CD4-positive, alpha-beta T cell (primary cell): ENCODE measurements around the gene NAT9. TPM values are rescaled to one million over a fixed set of nuclear protein-coding genes. Genes with fewer than 3 reads are reported as not detected.

Source experiments
- ATAC-seq: fragments of 200-7000 bp; cut with Tn5 transposase; one replicate; pipeline ENCODE4 v1.10.0; 2022; ENCODE audit warnings: mild to moderate bottlenecking; ENCODE audit not compliant: poor library complexity
- CTCF ChIA-PET: fragments of 350-600 bp; sonication (Branson Sonifier 250); formaldehyde crosslinking; loops from one replicate; lab custom pipeline; 2021; ENCODE audit warnings: antibody characterized with exemption, inconsistent platforms; lab: Charles Lee
- POLR2A ChIA-PET: fragments of 350-600 bp; sonication (Branson Sonifier 250); formaldehyde crosslinking; loops from one replicate; lab custom pipeline; 2021; ENCODE audit warnings: antibody characterized with exemption, inconsistent platforms; lab: Charles Lee
- DNase-seq, 14 experiments: peaks; one replicate each; pipeline ENCODE4 v3.0.0-alpha.2; 2013 to 2020; ENCODE audit warnings: mixed read lengths in 2 of 14
- H3K27ac ChIP-seq, 2 donors: one replicate each; pipeline versions ENCODE4 v1.5.1 to v1.7.0; 2013; ENCODE audit warnings: low read length in 2 of 2, low read depth in 1 of 2, mild to moderate bottlenecking in 1 of 2
- H3K27me3 ChIP-seq, 2 experiments: 1 replicate in 1 of 2; 2 replicates in 1 of 2; pipeline versions ENCODE4 v1.6.1 to v1.7.0; 2013; ENCODE audit warnings: low read length in 2 of 2, control low read depth in 1 of 2, mild to moderate bottlenecking in 1 of 2, moderate library complexity in 1 of 2; ENCODE audit not compliant: insufficient read depth in 2 of 2, control insufficient read depth in 1 of 2
- H3K36me3 ChIP-seq: one replicate; pipeline ENCODE4 v1.6.1; 2013; ENCODE audit warnings: low read length, control low read depth; ENCODE audit not compliant: insufficient read depth
- H3K4me1 ChIP-seq: one replicate; pipeline ENCODE4 v1.6.1; 2013; ENCODE audit warnings: low read length, control low read depth; ENCODE audit not compliant: insufficient read depth
- H3K4me3 ChIP-seq: one replicate; pipeline ENCODE4 v1.5.1; 2013; ENCODE audit warnings: mild to moderate bottlenecking, low read length, moderate library complexity
- H3K9me3 ChIP-seq, 2 experiments: 1 replicate in 1 of 2; 2 replicates in 1 of 2; pipeline versions ENCODE4 v1.6.1 to v1.7.0; 2013; ENCODE audit warnings: low read length in 2 of 2, mild to moderate bottlenecking in 2 of 2, control low read depth in 1 of 2, moderate library complexity in 1 of 2; ENCODE audit not compliant: control insufficient read depth in 1 of 2, insufficient read depth in 1 of 2
- H3K27ac Mint-ChIP-seq: one replicate; pipeline ENCODE4 v1.8.0; 2020; ENCODE audit warnings: mixed read lengths
- H3K27me3 Mint-ChIP-seq: one replicate; pipeline ENCODE4 v1.8.0; 2021; ENCODE audit warnings: mixed read lengths
- H3K36me3 Mint-ChIP-seq: one replicate; pipeline ENCODE4 v1.8.0; 2021; ENCODE audit warnings: low read depth, mixed read lengths
- H3K4me1 Mint-ChIP-seq: one replicate; pipeline ENCODE4 v1.8.0; 2021; ENCODE audit warnings: low read depth, mixed read lengths
- H3K4me3 Mint-ChIP-seq: one replicate; pipeline ENCODE4 v1.8.0; 2020; ENCODE audit warnings: mild to moderate bottlenecking, mixed read lengths
- H3K9me3 Mint-ChIP-seq: one replicate; pipeline ENCODE4 v1.8.0; 2020; ENCODE audit warnings: mixed read lengths
- CTCF ChIP-seq: fragments of 200-600 bp; IDR thresholded peaks from one replicate; pipeline ENCODE4 v1.8.0; 2022; ENCODE audit warnings: antibody characterized with exemption, mild to moderate bottlenecking
- intact Hi-C, 2 experiments: fragments of 100-400 bp; cut with DNase I in 1 of 2; cut with micrococcal nuclease in 1 of 2; formaldehyde crosslinking; loops; one replicate each; pipeline versions ENCODE4 v1.15.1 to v1.9.0; 2023 to 2025; cut with DNase I, micrococcal nuclease
- total RNA-seq, 174 experiments: library from RNA in 2 of 174; stranded (reverse) in 2 of 174; gene quantifications; one replicate each; pipeline ENCODE4 v1.2.3 and lab custom pipeline; 2021 to 2026

NAT9 gene
- total RNA-seq, 2 experiments from 2014 or later: 34.6 to 38.2 TPM

DNA sequence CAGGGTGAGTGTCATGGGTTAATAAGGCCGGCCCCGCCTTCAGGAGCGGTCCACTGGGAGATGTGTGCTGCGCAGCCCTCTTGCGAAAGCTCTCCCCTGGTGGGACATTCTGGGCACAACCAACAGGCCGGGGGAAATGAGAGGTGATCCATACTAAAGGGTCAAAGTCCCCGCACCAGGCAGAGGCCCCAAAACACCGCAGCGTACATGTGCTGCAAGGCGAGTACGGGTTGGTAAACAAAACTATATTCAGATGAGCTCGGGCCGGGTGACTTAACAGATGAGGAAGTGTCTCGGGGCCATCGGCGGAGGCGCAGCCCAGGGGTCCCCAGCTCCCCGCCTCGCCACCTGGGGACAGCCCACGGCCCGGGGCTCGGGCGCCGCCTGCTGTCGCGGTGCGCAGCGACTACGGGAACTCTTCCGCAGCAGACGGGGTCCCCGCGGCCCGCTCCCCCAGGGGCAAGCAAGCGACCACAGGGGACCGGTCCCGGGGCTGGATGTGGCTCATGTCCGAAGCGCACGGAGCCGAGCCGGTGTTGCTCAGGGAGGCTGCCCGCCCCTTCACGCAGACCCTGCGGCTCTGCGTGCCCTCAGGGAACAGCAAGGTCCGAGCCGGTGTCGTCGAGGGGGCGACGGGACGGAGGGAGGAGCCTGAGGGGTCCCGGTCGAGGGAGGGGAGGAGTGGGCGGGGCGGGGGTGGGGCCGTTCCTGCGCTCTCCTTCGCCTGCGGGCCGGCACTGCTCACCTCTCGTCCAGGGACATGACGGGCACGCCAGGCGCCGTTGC is 39.4 kb downstream of the NAT9 start, which contains the start of gene RAB37:
RAB37 (plus strand) TSS at position 744 of the 786 bp plus-strand sequence; CDS start at position 761, 17 bp downstream.
- H3K27ac Mint-ChIP-seq: peak within 1 kb of the TSS; percentile 91
- peak within 1 kb of the TSS; percentile 60 to 70 for H3K27ac ChIP-seq
- peak within 1 kb of the TSS; percentile 95 for H3K4me3 Mint-ChIP-seq
- ChIA-PET POLR2A (interaction anchor here (1.2 to 5.1 kb wide), 11 partner anchors 12 to 79 kb away, joined by 3 to 89 read pairs (median 12); partner anchors contain the start of genes NAT9 and NHERF1), CTCF (interaction anchor here (0.9 to 6.0 kb wide), 16 partner anchors 9 to 136 kb away, joined by 3 to 101 read pairs (median 9); partner anchors contain the start of genes FDXR and NAT9)
- H3K27me3 Mint-ChIP-seq: no peaks in the 10 kb centered on the region
- H3K36me3 Mint-ChIP-seq: no peaks in the 10 kb centered on the region
- H3K4me1 Mint-ChIP-seq: peaks cover 47% of the 10 kb centered on the region
- H3K27me3 ChIP-seq: no peaks in the 10 kb centered on the region
- no peaks in the 10 kb centered on the region for H3K9me3 Mint-ChIP-seq
- TF ChIP-seq CTCF: peak; percentile 66
- intact Hi-C loops: loop anchor here (1.0 to 10.0 kb wide), 2 partner anchors 79 to 532 kb away; partner anchors contain the start of gene RPL38 (in 1 of the 2)
- H3K4me3 ChIP-seq: peak within 1 kb of the TSS; percentile 93
- H3K4me1 ChIP-seq: peaks cover 77% of the 10 kb centered on the region
- no peaks in the 10 kb centered on the region for H3K9me3 ChIP-seq
- peak in 8 of 14 experiments; percentile 34 to 81 (median 52) for DNase-seq
- ATAC-seq: peak; percentile 27
- no peaks in the 10 kb centered on the region for H3K36me3 ChIP-seq

DNA sequence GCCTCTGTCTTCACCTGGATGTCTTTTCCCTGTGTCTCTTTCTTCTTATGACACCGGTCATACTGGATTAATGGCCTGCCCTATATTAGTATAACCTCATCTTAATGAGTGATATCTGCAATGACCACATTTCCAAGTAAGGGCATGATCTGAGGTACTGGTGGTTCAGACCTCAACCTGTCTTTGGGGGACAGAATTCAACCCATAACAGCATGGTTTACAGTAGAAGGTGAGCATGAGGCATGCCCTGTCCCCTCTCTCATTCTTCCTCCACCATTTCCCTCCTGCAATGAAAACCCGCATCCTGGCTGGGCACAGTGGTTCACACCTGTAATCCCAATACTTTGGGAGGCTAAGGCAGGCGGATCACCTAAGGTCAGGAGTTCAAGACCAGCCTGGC is 41.9 kb downstream of the NAT9 start:
- H3K4me3 Mint-ChIP-seq: no peak overlapping the region
- DNase-seq (no peak), ATAC-seq (no peak)
- CTCF ChIA-PET: interaction anchor here (0.9 to 6.0 kb wide), 2 partner anchors 76 to 123 kb away, joined by 3 to 101 read pairs; no protein-coding TSS in a partner anchor
- H3K4me3 ChIP-seq: no peak overlapping the region
- no peak for TF ChIP-seq CTCF
- POLR2A ChIA-PET: no interaction called here
- H3K27ac Mint-ChIP-seq: no peak overlapping the region
- no peaks in the 10 kb centered on the region for H3K27me3 ChIP-seq
- H3K36me3 ChIP-seq: no peaks in the 10 kb centered on the region
- H3K4me1 ChIP-seq: peaks cover 76% of the 10 kb centered on the region
- no peaks in the 10 kb centered on the region for H3K36me3 Mint-ChIP-seq
- peaks cover 29% of the 10 kb centered on the region for H3K4me1 Mint-ChIP-seq
- H3K27me3 Mint-ChIP-seq: no peaks in the 10 kb centered on the region
- intact Hi-C loops: loop anchor here in 1 of 2 experiments (10.0 kb wide), 1 partner anchor 529 kb away; the partner anchor contains the start of gene RPL38
- H3K9me3 ChIP-seq: no peaks in the 10 kb centered on the region
- H3K27ac ChIP-seq: no peak overlapping the region
- no peaks in the 10 kb centered on the region for H3K9me3 Mint-ChIP-seq

- CTCF ChIA-PET: no interaction called here
- peak in 1 of 14 experiments; percentile 58 for DNase-seq
Observed at GRCh38 chr17:74733365-74734122, 42.6 kb downstream of the NAT9 start.

More at GRCh38 chr17:74733365-74734122, 42.6 kb downstream of the NAT9 start:
- H3K36me3 Mint-ChIP-seq: no peaks in the 10 kb centered on the region
- no peaks in the 10 kb centered on the region for H3K9me3 Mint-ChIP-seq
- H3K4me3 Mint-ChIP-seq: no peak overlapping the region
- Histone ChIP-seq H3K9me3 (no peaks in the 10 kb centered on the region), H3K4me1 (peaks cover 72% of the 10 kb centered on the region), H3K4me3 (no peak overlapping the region), H3K27ac (no peak overlapping the region), H3K36me3 (no peaks in the 10 kb centered on the region), H3K27me3 (no peaks in the 10 kb centered on the region)
- no peak for TF ChIP-seq CTCF
- peaks cover 22% of the 10 kb centered on the region for H3K4me1 Mint-ChIP-seq
- no peaks in the 10 kb centered on the region for H3K27me3 Mint-ChIP-seq
- intact Hi-C loops: loop anchor here in 1 of 2 experiments (10.0 kb wide), 1 partner anchor 529 kb away; the partner anchor contains the start of gene RPL38
- POLR2A ChIA-PET: no interaction called here
- ATAC-seq: no peak
- H3K27ac Mint-ChIP-seq: no peak overlapping the region
